Colonic mucosa (tissue), 4 donors: ENCODE data around the gene ATRX. TPM values are rescaled to one million over a fixed set of nuclear protein-coding genes. Genes with fewer than 3 reads are reported as not detected.
"Not testable (repeated sequence)": the region's sequence is repeated elsewhere in the genome, so short reads cannot be mapped to it uniquely, and the experiment has no call there.

ENCODE experiments used
- DNase-seq: peaks from one replicate; pipeline ENCODE4 v3.0.0-alpha.2; 2020
- H3K27ac ChIP-seq: fragments of 200-600 bp; one replicate; pipeline ENCODE4 v1.8.0; 2021
- H3K27me3 ChIP-seq: fragments of 200-600 bp; one replicate; pipeline ENCODE4 v1.8.0; 2021
- H3K36me3 ChIP-seq: fragments of 200-600 bp; one replicate; pipeline ENCODE4 v1.8.0; 2021
- H3K4me1 ChIP-seq: fragments of 200-600 bp; one replicate; pipeline ENCODE4 v1.8.0; 2021; ENCODE audit warnings: mild to moderate bottlenecking
- H3K4me3 ChIP-seq: fragments of 200-600 bp; one replicate; pipeline ENCODE4 v1.8.0; 2021
- H3K9ac ChIP-seq, 2 donors: one replicate each; pipeline ENCODE4 v1.7.0; 2013; ENCODE audit warnings: control low read depth in 2 of 2, low read depth in 2 of 2, low read length in 2 of 2
- H3K9me3 ChIP-seq: fragments of 200-600 bp; one replicate; pipeline ENCODE4 v1.8.0; 2021
- CTCF ChIP-seq: fragments of 200-600 bp; IDR thresholded peaks from one replicate; pipeline ENCODE4 v1.8.0; 2022; ENCODE audit warnings: antibody characterized with exemption, mild to moderate bottlenecking
- intact Hi-C: fragments of 100-400 bp; cut with DNase I; formaldehyde crosslinking; loops from one replicate; pipeline ENCODE4 v1.14.1; 2022
- total RNA-seq, 2 donors: library from RNA; stranded (reverse); fragmentation: NEBNext Ultra II Directional in 1 of 2; extraction: Animal tissue kit (Norgen Biotek cat#: 25700) in 1 of 2; gene quantifications; one replicate each; pipeline ENCODE4 v1.2.1, GENCODE V29; 2021
- donor health status: healthy.
- donor health status: DM: no; HTN: no; CAD: no.
- donor health status: DM: no; HTN: no; CAD: no.

Gene ATRX
- total RNA-seq, 2 donors from 2014 or later: 44.2 to 57.0 TPM

DNA sequence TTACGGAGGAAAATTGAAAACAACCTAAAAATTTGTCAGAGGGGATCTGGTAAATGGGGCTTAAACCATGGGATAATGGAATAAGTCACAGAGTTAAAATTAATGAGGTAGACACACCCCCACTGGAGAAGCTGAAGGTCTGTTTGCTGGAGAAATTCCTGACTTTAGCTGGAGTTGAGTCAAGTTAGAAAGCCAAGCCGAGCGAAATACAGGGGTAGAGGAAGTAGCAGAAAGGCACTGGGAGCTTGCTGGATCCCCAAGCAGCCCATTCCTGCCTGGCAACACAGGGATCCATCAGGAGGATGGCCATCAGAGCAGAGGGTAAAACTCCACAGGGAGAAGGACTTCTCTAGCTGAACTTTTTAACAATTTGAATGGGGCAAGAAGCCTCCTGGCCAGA lies 163.8 kb downstream of the ATRX start:
- Histone ChIP-seq H3K4me3 (no peak overlapping the region), H3K9me3 (no peaks in the 10 kb centered on the region), H3K36me3 (no peaks in the 10 kb centered on the region), H3K4me1 (no peaks in the 10 kb centered on the region), H3K9ac (no peak overlapping the region), H3K27ac (no peak overlapping the region), H3K27me3 (no peaks in the 10 kb centered on the region)
- intact Hi-C loops: no loop called here
- DNase-seq: no peak
- TF ChIP-seq CTCF: no peak

- H3K27ac ChIP-seq, intact Hi-C loops, H3K4me3 ChIP-seq, DNase-seq, H3K9ac ChIP-seq, H3K27me3 ChIP-seq, H3K4me1 ChIP-seq, H3K36me3 ChIP-seq, H3K9me3 ChIP-seq: not testable (repeated sequence)
These were observed 164.6 kb downstream of the ATRX start for GRCh38 chrX:77621453-77621852.

DNA sequence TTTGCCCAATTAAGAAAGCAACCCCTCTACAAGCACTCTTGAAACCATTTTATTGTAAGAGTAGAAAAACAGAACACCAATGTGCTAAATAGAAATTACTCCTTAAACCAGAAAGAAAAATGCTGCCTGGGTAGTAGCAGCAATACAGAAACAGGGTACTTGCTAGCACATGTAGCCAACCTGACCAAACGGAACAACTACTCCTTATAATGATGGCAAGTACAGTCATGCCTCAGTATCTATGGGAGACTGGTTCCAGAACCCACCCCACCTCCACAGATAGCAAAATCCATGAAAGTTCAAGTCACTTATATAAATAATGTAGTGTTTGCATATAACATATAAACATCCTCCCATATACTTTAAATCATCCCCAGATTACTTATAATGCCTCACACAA lies 168.8 kb downstream of the ATRX start:
- no peaks in the 10 kb centered on the region for H3K9me3 ChIP-seq
- H3K4me1 ChIP-seq: no peaks in the 10 kb centered on the region
- DNase-seq: no peak
- no peaks in the 10 kb centered on the region for H3K27me3 ChIP-seq
- H3K4me3 ChIP-seq: no peak overlapping the region
- intact Hi-C loops: no loop called here
- no peaks in the 10 kb centered on the region for H3K36me3 ChIP-seq
- no peak for TF ChIP-seq CTCF
- no peak overlapping the region for H3K9ac ChIP-seq
- H3K27ac ChIP-seq: no peak overlapping the region

DNA sequence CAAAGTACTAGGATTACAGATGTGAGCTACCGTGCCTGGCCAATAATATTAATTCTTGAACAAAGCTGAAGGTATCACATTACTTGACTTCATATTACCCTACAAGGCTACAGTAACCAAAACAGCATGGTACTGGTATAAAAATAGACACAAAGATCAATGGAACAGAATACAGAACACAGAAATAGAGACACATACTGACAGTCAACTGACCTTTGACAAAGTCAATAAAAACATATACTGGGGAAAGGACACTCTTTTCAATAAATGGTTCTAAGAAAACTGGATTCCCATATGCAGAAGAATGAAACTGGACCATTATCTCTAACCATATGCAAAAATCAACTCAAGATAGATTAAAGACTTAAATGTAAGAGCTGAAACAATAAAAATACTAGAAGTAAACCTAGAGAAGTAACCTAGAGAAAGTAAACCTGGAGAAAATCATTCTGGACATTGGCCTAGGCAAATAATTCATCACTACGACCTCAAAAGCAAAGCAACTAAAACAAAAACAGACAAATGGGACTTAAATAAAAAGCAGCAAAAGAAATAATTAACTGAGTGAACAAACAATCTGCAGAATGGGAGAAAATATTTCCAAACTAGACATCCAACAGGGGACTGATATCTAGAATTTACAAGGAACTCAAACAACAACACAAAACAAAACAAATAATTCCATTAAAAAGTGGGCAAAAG lies 182.2 kb downstream of the ATRX start:
- intact Hi-C loops: no loop called here
- no peaks in the 10 kb centered on the region for H3K36me3 ChIP-seq
- H3K27ac ChIP-seq: no peak overlapping the region
- no peak overlapping the region for H3K9ac ChIP-seq
- no peaks in the 10 kb centered on the region for H3K9me3 ChIP-seq
- no peak for TF ChIP-seq CTCF
- no peaks in the 10 kb centered on the region for H3K27me3 ChIP-seq
- H3K4me3 ChIP-seq: no peak overlapping the region
- H3K4me1 ChIP-seq: no peaks in the 10 kb centered on the region
- no peak for DNase-seq

- no peaks in the 10 kb centered on the region for H3K36me3 ChIP-seq
- intact Hi-C loops: no loop called here
- no peak for TF ChIP-seq CTCF
- H3K27me3 ChIP-seq: no peaks in the 10 kb centered on the region
- H3K4me1 ChIP-seq: no peaks in the 10 kb centered on the region
- no peak for DNase-seq
- H3K9ac ChIP-seq: no peak overlapping the region
- H3K4me3 ChIP-seq: no peak overlapping the region
- no peaks in the 10 kb centered on the region for H3K9me3 ChIP-seq
- no peak overlapping the region for H3K27ac ChIP-seq
These were observed 188.5 kb downstream of the ATRX start for GRCh38 chrX:77597511-77597910.

GRCh38 chrX:77597090-77597489 lies 188.9 kb downstream of the ATRX start:
- no peak overlapping the region for H3K27ac ChIP-seq
- DNase-seq: no peak
- no peaks in the 10 kb centered on the region for H3K9me3 ChIP-seq

More at GRCh38 chrX:77597090-77597489, 188.9 kb downstream of the ATRX start:
- intact Hi-C loops: no loop called here
- Histone ChIP-seq H3K9ac (no peak overlapping the region), H3K4me3 (no peak overlapping the region), H3K4me1 (no peaks in the 10 kb centered on the region), H3K27me3 (no peaks in the 10 kb centered on the region), H3K36me3 (no peaks in the 10 kb centered on the region)
- no peak for TF ChIP-seq CTCF
